Sigmoid colon (tissue), 4 donors: ENCODE data around the gene CLDN10.

Experiments used
- EP300 ChIP-seq, 4 donors: sonication (generic); formaldehyde crosslinking; IDR thresholded peaks; one replicate each; pipeline ENCODE4 v1.6.1; 2017; ENCODE audit warnings: antibody characterized with exemption in 4 of 4
- POLR2A ChIP-seq, 2 donors: fragments of 450-650 bp; IDR thresholded peaks; one replicate each; pipeline ENCODE4 v1.6.1; 2016; ENCODE audit warnings: antibody characterized with exemption in 2 of 2, mild to moderate bottlenecking in 2 of 2, moderate library complexity in 2 of 2
- POLR2AphosphoS5 ChIP-seq, 4 donors: sonication (generic); formaldehyde crosslinking; IDR thresholded peaks; one replicate each; pipeline ENCODE4 v1.6.1; 2017; ENCODE audit warnings: antibody characterized with exemption in 4 of 4
- TF ChIP-seq, protein P1 (sequence below), 4 experiments: fragments of 450-650 bp in 3 of 4; fragments of 200-600 bp in 1 of 4; IDR thresholded peaks; one replicate each; pipeline ENCODE4 v1.5.1; 2016 to 2019; ENCODE audit warnings: antibody characterized with exemption in 4 of 4, mild to moderate bottlenecking in 3 of 4, moderate library complexity in 2 of 4

DNA sequence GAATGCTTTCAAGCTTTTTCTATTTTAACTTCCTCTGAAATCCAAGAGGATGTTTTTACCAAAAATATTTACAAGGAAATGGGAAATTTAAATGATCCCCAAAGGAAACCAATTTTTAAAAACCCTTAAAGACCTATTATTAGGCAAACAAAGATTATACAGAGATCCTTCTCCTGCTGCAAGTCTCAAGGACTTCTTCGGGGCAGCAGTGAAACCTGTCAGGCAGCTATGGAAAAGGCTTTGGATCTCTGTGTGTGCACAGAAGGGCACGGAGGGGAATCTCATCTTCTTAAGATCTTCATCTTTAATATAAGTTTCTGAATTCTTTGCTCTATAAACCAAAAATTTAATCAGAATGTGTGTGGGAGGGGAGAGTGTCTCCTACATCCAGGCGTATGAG lies 36.0 kb upstream of the CLDN10 start:
- TF ChIP-seq, protein P1, sequence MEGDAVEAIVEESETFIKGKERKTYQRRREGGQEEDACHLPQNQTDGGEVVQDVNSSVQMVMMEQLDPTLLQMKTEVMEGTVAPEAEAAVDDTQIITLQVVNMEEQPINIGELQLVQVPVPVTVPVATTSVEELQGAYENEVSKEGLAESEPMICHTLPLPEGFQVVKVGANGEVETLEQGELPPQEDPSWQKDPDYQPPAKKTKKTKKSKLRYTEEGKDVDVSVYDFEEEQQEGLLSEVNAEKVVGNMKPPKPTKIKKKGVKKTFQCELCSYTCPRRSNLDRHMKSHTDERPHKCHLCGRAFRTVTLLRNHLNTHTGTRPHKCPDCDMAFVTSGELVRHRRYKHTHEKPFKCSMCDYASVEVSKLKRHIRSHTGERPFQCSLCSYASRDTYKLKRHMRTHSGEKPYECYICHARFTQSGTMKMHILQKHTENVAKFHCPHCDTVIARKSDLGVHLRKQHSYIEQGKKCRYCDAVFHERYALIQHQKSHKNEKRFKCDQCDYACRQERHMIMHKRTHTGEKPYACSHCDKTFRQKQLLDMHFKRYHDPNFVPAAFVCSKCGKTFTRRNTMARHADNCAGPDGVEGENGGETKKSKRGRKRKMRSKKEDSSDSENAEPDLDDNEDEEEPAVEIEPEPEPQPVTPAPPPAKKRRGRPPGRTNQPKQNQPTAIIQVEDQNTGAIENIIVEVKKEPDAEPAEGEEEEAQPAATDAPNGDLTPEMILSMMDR (IDR thresholded peaks at IDR 0.05) = no peak
- TF ChIP-seq POLR2A (IDR thresholded peaks at IDR 0.05) (no peak), EP300 (IDR thresholded peaks at IDR 0.05) (no peak), POLR2AphosphoS5 (IDR thresholded peaks at IDR 0.05) (no peak)
